Suprapubic skin (tissue), 4 donors: ENCODE results near the gene SIMC1. TPM values are rescaled to one million over a fixed set of nuclear protein-coding genes. Genes with fewer than 3 reads are reported as not detected.

Source experiments
- DNase-seq, 2 donors: peaks; one replicate each; pipeline ENCODE4 v3.0.0-alpha.2; 2019; ENCODE audit warnings: low spot score in 2 of 2
- H3K27ac ChIP-seq: fragments of 200-600 bp; sonication (generic); one replicate; pipeline ENCODE4 v1.5.1; 2019
- H3K27me3 ChIP-seq: fragments of 200-600 bp; sonication (generic); one replicate; pipeline ENCODE4 v1.5.1; 2019
- H3K36me3 ChIP-seq: fragments of 200-600 bp; sonication (generic); one replicate; pipeline ENCODE4 v1.5.1; 2019
- H3K4me1 ChIP-seq: fragments of 200-600 bp; sonication (generic); one replicate; pipeline ENCODE4 v1.5.1; 2019
- H3K4me3 ChIP-seq: fragments of 200-600 bp; sonication (generic); one replicate; pipeline ENCODE4 v1.5.1; 2019; ENCODE audit warnings: mild to moderate bottlenecking
- H3K9me3 ChIP-seq: fragments of 200-600 bp; sonication (generic); one replicate; pipeline ENCODE4 v1.5.1; 2019
- CTCF ChIP-seq, 2 donors: fragments of 200-600 bp in 1 of 2; fragments of 450-650 bp in 1 of 2; sonication (generic) in 1 of 2; IDR thresholded peaks; one replicate each; pipeline ENCODE4 v1.5.1; 2016 to 2019; ENCODE audit warnings: antibody characterized with exemption in 2 of 2, mild to moderate bottlenecking in 1 of 2, moderate library complexity in 1 of 2
- EP300 ChIP-seq: sonication (generic); formaldehyde crosslinking; IDR thresholded peaks from one replicate; pipeline ENCODE4 v1.6.1; 2017; ENCODE audit warnings: antibody characterized with exemption
- POLR2A ChIP-seq, 2 donors: fragments of 450-650 bp; IDR thresholded peaks; one replicate each; pipeline ENCODE4 v1.6.1; 2017; ENCODE audit warnings: antibody characterized with exemption in 2 of 2, mild to moderate bottlenecking in 2 of 2, moderate library complexity in 2 of 2
- POLR2AphosphoS5 ChIP-seq, 3 donors: sonication (generic); formaldehyde crosslinking; IDR thresholded peaks; one replicate each; pipeline ENCODE4 v1.6.1; 2017; ENCODE audit warnings: antibody characterized with exemption in 3 of 3
- WGBS: methylation state at CpG from one replicate; pipeline ENCODE4 v1.1.5; 2018; 5-methylcytosine and 5-hydroxymethylcytosine counted together
- total RNA-seq, 4 donors: library from RNA; depleted of rRNA; stranded (reverse); fragments of >200 nt; gene quantifications; one replicate each; pipeline ENCODE4 v1.1.0, GENCODE V29; 2016

Gene SIMC1
- total RNA-seq, 4 donors from 2014 or later: 9.6 to 27.8 (median 12.9) TPM

GRCh38 chr5:176362233-176362490 lies 123.9 kb downstream of the SIMC1 start:
- Histone ChIP-seq H3K36me3 (peaks cover 14% of the 10 kb centered on the region), H3K4me3 (peak overlapping the region; percentile 62), H3K27ac (no peak overlapping the region), H3K4me1 (peaks cover 32% of the 10 kb centered on the region), H3K9me3 (no peaks in the 10 kb centered on the region), H3K27me3 (no peaks in the 10 kb centered on the region)
- 59% methylated on average over 8 of the region's 8 CpGs for WGBS
- DNase-seq: no peak
- TF ChIP-seq CTCF (IDR thresholded peaks at IDR 0.05) (no peak), POLR2AphosphoS5 (IDR thresholded peaks at IDR 0.05) (no peak), EP300 (no peak), POLR2A (IDR thresholded peaks at IDR 0.05) (no peak)

- 42% methylated on average over 17 of the region's 28 CpGs for WGBS
- no peaks in the 10 kb centered on the region for H3K27me3 ChIP-seq
- H3K27ac ChIP-seq: no peak overlapping the region
- TF ChIP-seq EP300 (no peak), POLR2A (IDR thresholded peaks at IDR 0.05) (no peak), POLR2AphosphoS5 (IDR thresholded peaks at IDR 0.05) (no peak), CTCF (IDR thresholded peaks at IDR 0.05) (no peak)
- peak overlapping the region; percentile 69 for H3K4me3 ChIP-seq
- no peaks in the 10 kb centered on the region for H3K9me3 ChIP-seq
- DNase-seq: no peak
- peaks cover 21% of the 10 kb centered on the region for H3K36me3 ChIP-seq
- H3K4me1 ChIP-seq: peaks cover 32% of the 10 kb centered on the region
Measured at GRCh38 chr5:176364765-176365350, 126.6 kb downstream of the SIMC1 start.

- Histone ChIP-seq H3K27me3 (no peaks in the 10 kb centered on the region), H3K27ac (peak within 1 kb of the TSS; percentile 18), H3K36me3 (peaks cover 23% of the 10 kb centered on the region), H3K9me3 (no peaks in the 10 kb centered on the region), H3K4me1 (peaks cover 25% of the 10 kb centered on the region), H3K4me3 (peak within 1 kb of the TSS; percentile 69)
- 0% methylated on average over 18 of the region's 108 CpGs for WGBS
- TF ChIP-seq EP300: no peak
- DNase-seq: no peak
Measured at GRCh38 chr5:176365351-176366231, 127.4 kb downstream of the SIMC1 start, which contains the start of gene ARL10. Gene ARL10, plus strand, starts transcription at chr5:176365487. Its CDS starts 77 bp downstream, at chr5:176365564.

GRCh38 chr5:176366232-176366894 lies 128.1 kb downstream of the SIMC1 start:
- no peaks in the 10 kb centered on the region for H3K9me3 ChIP-seq
- H3K27ac ChIP-seq: no peak overlapping the region
- H3K4me1 ChIP-seq: peaks cover 21% of the 10 kb centered on the region
- H3K27me3 ChIP-seq: no peaks in the 10 kb centered on the region
- 69% methylated on average over 19 of the region's 38 CpGs for WGBS
- DNase-seq: no peak
- TF ChIP-seq CTCF (IDR thresholded peaks at IDR 0.05): no peak
- no peak for TF ChIP-seq POLR2A (IDR thresholded peaks at IDR 0.05)
- no peak for TF ChIP-seq POLR2AphosphoS5 (IDR thresholded peaks at IDR 0.05)
- TF ChIP-seq EP300: no peak
- peak overlapping the region; percentile 69 for H3K4me3 ChIP-seq
- H3K36me3 ChIP-seq: peaks cover 23% of the 10 kb centered on the region

GRCh38 chr5:176368726-176369125 lies 130.5 kb downstream of the SIMC1 start:
- Histone ChIP-seq H3K9me3 (no peaks in the 10 kb centered on the region), H3K27ac (no peak overlapping the region), H3K27me3 (no peaks in the 10 kb centered on the region), H3K4me3 (no peak overlapping the region), H3K36me3 (peaks cover 23% of the 10 kb centered on the region), H3K4me1 (peaks cover 14% of the 10 kb centered on the region)
- no peak for DNase-seq
- 91% methylated on average over 6 of the region's 13 CpGs for WGBS
- TF ChIP-seq POLR2A (IDR thresholded peaks at IDR 0.05) (no peak), CTCF (IDR thresholded peaks at IDR 0.05) (no peak), EP300 (no peak), POLR2AphosphoS5 (IDR thresholded peaks at IDR 0.05) (no peak)
